ENCODE measurements around the gene CDCA8.

- TF ChIP-seq, protein P1, sequence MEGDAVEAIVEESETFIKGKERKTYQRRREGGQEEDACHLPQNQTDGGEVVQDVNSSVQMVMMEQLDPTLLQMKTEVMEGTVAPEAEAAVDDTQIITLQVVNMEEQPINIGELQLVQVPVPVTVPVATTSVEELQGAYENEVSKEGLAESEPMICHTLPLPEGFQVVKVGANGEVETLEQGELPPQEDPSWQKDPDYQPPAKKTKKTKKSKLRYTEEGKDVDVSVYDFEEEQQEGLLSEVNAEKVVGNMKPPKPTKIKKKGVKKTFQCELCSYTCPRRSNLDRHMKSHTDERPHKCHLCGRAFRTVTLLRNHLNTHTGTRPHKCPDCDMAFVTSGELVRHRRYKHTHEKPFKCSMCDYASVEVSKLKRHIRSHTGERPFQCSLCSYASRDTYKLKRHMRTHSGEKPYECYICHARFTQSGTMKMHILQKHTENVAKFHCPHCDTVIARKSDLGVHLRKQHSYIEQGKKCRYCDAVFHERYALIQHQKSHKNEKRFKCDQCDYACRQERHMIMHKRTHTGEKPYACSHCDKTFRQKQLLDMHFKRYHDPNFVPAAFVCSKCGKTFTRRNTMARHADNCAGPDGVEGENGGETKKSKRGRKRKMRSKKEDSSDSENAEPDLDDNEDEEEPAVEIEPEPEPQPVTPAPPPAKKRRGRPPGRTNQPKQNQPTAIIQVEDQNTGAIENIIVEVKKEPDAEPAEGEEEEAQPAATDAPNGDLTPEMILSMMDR (IDR thresholded peaks at IDR 0.05) = no peak
- no peak for TF ChIP-seq EP300 (IDR thresholded peaks at IDR 0.05)
Measured at GRCh38 chr1:37722181-37723071, 30.1 kb downstream of the CDCA8 start.
